NCI-H1092 (cell line): ENCODE data around the gene LRRC8D.
A peak's percentile ranks its signal among the peaks of the same experiment; 100 is the strongest.

Source experiments
- DNase-seq: peaks from one replicate; lab custom pipeline; 2025; lab: John Stamatoyannopoulos, UW

LRRC8D gene

DNA sequence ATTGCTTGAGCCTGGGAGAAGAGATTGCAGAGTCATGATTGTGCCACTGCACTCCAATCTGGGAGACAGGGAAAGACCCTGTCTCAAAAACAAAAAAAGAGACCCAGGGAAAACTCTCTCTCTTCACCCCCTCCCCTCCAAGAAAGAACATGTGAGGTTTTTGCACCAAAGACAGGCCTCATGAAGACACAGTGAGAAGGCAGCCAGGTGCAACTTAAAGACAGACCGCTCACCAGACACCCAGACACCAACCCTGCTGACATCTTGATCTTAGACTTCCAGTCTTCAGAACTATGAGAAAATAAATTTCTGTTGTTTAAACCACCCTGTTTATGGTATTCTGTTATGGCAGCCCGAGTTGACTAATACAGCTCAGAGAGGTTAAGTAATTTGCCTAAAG is 13.3 kb upstream of the LRRC8D start:
- DNase-seq: no peak

DNA sequence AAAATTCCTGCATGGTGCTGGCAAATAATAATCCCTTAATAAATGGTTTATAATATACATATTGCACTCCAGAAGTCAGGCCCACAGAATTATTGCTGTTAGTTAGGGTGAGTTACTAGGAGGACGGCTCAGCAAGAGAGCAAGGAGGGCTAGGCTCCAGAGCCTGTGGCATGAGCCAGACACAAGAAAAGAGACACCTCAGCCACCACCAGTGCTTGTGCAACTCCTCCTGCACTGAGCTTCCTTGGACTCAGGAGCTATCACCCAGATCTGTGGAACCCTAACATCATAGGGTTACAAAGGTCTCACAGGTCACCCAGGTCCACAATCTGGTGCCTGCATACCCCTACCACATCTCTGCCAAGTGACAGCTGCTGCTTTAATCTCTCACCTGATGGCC is 12.8 kb upstream of the LRRC8D start:
- DNase-seq: no peak

DNA sequence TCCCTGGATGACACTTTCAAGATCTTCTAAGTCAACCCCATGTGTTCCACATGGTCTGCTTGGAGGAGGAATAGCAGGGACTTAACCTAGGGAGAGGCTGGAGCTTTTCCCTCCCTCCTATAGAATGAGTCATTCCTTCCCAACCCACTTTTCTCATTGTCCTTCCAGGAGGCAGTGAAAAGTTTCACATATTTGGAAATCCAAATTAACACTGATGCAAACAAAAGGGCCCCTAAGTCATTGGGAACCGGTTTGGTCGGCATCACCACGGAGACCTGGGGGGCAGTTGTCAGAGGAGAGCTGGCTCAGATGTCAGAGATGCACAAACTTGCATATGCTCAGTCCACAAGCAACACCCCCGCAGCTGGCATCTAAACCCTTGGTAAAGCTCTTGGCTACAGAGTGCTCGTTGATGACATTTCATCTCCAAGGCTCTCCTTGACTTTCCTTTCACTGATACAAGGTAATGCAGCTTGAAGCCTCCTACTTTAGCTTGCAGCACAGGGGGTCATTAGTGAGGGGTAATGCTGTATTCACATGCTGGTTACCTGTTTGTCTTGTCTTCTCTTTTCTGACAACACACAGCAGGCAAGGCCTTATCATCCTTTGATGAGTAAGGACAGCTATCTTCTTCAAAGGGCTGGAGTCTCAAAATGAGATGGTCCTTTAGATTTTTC is 12.3 kb upstream of the LRRC8D start:
- no peak for DNase-seq

DNA sequence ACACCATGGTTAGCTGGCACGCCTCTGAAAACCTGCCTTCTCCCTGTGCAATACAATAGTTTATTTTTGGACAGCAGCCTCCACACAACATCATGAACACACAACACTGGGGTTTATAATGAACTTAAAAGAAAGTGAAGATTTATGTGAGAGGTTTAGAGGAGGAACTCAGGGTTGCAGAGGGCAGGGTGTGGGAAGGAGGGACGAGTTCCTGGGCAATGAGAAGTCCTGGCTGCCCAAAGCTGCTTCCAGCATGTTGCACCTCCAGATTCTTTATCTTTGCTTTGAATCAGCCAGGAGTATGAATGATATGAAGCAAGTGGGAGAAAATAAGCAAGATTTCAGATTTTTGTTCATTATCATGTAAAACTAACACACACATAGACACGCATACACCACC is 11.3 kb upstream of the LRRC8D start:
- no peak for DNase-seq

DNA sequence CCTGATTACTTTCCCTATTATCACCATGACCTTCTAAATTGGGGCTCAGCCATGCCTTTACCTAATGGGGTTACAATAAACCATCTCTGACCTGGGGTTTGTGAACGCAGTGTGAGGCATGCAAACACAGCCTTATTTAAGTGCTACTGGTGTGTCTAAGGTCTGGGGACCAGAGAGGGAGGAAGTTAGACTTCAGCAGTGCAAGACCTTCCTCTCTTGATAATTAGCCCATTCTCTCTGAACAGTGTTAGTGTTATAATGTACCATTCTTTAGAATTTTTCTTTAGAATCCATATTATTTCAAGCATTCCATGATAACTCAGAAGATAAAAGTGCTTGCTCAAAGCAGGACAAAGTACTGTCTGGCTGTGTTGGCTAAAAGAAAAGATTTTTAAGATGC is 10.5 kb upstream of the LRRC8D start:
- DNase-seq: no peak

DNA sequence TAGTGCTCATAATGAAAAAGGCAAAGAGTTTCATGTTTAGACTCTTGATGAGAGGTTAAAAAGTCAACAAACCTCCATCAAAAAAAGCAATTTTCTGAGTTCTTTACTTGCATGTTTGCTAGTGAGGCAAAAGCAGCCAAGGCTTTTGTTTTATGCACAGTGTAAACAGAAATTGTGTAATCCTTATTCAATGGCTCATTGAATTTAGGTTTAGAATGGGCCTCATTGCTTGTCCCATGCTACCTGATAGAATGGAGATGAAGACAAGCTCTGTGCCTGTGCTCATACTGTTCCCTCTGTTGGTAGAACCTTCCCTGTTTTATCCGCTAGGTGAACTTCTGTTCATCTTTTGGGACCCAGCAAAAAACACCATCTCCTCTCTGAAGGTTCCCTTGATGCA is 10.0 kb upstream of the LRRC8D start:
- DNase-seq: no peak

DNA sequence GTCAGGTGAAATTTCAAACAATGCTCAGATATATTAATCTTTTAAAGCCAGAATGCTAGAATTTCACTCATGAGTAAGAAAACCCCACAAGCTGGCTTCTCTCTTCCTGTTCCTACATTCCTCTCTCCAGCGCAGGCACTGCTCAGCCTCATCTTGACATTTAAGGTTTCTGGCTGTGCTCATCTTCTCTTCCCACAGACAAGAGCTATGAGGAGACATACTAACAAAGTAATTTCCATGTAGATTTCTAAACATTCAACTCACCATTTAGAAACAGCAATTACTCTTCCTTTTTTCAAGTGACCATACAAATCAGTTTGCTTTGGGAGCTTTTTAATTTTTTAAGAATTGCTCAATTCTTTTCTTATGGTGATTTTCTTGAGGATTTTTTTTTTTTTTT is 7.8 kb upstream of the LRRC8D start:
- no peak for DNase-seq

DNA sequence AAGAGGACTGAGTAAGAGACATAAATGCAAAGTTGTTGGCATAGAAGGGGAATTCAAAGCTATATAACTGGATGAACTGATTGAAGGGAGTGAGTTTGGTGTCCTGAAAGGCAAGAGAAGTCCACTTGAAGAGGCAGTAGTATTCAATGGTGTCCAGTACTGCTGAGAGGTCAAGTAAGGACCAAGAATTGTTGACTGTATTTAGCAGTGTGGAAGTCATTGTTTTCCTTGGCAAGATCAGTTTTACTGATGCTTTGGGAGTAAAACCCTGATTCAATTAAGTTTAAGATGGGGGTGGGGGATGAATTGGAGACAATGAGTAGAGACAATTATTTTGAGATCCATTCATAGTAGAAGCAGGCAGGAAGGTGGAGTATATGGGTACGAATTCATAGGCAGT is 5.8 kb upstream of the LRRC8D start:
- DNase-seq: no peak

DNA sequence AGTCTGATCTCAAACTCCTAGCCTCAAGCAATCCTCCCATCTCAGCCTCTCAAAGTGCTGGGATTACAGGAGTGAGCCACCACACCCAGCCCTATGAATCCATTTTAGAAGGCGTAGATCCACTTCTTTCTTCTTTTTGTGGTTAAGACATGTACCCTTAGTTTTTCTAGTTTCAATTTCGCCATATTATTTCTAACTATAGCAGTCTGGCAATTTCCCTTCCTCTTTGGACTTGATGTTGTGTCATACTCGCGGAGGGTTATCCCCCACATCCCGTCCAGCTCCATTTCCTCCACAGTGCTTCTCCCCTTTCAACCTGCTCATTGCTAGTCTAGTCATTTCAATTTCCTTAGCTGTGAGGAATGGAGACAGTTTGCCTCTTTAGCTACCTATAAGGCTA is 5.2 kb upstream of the LRRC8D start:
- DNase-seq: no peak

DNA sequence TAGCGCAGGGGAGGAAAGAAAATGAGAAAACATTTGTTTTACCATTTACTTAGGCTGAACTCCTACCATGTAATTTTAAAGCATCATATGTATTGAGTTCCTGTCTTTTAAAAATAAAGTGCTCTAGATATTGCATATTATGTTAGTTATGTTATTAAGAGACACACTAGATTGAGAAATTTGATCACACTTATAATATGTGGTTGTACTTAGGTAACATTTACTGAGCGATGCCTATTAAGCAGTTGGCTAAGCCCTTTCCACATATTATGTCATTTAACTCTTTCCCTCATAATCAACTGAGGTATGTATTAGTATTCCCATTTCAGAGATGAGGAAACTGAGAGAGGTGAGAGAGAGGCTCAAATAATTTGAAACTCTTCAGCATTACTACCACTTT is 4.5 kb upstream of the LRRC8D start:
- DNase-seq: no peak

DNA sequence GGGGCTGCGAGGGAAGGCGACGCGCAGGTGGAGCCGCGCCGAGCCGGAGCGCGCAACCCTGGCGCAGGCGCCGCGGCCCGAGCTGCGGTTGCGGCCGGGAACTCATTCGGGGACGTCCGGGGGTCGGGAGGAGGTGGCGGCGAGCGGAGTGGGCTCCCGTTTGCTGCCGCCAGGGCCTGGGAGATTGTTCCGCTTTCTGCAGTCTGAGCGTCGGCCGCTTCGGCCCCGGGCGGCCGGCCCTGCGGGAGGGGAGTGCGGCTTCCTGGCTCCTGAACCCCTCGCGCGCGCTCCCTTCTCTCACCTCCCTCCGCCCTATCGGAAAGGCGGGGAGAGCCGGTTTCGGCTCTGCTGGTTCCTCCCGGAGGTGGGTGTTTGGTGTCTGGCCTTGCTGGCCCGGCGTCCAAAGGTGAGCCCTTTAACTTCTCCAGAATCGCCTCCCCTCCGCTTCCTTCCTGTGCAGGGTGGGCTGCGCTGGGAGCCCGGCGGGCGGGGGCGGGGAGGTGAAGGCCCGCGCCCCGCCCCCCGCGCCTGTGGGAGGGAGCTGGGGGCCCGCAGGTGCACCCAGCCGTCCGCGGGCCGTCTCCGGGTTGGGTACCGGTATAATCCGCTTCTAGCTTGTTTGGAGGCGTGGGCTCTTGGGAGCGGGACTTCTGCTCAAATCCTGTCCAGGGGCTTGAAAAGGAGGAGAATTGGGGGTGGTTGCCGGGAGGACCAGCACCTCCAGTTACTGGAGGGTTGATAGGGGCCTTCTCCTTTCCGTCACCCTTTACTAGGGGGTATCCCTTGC is 683 bp downstream of the LRRC8D start:
- DNase-seq: peak; percentile 34

DNA sequence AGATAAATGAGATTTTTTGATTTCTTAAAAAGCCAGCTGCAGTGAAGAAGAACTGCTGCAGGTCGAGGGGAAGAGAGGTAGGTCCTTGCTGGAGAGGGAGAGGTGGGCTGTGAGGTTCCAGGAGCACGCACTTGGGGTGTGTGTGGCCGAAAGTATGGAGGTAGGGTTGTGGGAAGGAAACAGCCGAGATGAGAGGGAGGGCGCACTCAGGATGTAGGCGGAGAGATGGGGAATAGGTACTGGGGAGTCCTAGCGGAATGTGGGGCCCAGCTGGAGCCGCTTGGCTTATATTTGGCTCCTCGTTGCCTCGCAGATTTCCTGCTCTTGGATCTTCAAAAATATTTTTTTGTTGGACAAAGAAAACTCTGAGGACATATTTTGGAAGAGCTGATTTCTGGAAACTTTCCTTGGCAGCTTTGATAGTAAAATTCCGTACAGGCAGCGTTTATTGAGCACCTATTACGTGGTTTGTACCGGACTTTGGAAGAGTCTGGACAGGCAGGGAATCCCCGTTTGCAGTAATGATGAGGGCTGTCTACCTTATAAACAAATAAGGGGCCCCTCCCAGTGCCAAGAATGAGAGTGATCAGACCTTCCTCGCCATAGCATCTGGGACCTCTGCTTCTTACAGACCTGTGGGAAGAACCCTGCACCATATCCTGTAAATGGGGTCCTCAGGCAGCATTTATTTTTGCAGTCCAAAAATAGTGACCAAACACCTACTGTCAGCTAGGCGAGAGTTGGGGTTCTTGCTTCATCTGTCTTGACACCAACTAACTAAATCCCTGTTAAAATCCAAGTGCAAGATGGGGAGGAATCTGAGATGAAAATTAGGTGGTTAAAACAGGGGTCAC is 1.5 kb downstream of the LRRC8D start:
- no peak for DNase-seq

DNA sequence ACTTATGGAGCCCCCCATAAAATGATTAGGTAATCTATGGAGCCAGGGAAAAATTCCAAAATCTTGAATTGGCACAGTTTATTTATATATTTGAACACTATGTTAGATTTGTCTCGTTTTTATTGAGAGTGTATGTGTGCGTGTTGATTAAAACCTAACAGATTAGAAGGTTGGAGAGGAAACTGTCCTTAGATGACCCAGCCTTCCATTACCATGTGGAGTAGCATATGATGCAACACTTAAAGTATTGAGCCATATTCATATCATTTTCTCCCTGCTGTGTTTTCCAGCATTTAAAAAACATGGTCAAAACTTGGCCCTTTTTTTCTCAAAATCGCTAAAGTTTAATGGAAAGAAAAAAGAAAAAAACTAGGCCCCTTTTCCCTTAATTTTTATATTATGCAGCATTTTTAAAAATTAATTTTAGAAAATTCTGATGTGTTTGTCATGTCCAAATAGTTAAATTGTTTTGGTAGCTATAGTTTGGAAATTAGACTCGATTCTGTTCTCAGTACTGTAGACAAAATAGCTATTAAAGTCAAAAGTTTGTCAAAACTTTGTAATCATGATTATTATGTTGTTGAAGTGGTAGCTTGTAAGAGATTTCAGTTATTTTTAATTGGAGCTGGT is 2.3 kb downstream of the LRRC8D start:
- no peak for DNase-seq

DNA sequence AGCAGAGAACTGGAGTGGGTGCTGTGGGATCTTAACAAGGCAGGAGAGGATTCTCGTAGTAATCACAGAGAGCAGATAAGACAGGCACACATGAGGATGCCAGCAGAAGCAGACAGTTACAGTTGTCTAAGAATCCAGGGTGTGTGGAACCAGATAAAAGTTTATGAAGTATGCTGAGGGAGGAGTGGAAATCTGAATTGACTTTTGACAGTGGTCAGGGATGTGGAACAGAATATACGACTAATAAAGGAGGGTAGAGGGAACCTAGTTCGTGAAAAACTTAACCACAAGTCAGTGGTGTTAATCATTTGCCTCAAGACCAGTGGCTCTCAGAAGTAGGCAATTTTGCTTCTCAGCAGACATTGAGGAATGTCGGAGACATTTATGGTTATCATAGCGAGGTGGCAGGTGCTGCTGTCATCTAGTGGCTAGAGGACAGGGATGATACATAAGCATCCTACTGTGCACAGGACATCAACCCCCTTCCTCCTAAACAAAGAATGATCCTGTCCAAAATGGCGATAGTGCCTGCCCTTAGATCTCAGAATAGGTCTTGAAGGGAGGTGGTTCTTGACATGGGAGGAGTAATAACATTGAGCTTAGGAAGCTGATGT is 3.0 kb downstream of the LRRC8D start:
- no peak for DNase-seq

DNA sequence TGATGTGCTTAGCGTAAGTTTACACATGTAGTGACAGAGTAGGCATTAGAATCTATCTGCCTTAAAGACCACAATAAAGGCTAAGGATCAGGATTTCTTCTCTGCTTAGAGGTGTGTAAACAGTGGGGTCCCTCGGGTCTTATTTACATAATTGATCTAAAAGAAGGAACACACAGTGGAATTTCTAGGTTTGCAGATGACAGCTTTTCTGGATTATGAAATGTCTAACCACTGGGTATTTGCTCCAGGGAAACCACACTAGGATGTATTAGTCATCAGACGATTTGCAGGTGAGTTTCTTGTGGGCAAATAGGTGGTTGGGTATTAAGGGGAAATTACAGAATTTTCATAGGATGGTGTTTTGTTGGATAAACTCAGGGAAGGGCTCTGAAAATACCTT is 5.8 kb downstream of the LRRC8D start:
- no peak for DNase-seq

DNA sequence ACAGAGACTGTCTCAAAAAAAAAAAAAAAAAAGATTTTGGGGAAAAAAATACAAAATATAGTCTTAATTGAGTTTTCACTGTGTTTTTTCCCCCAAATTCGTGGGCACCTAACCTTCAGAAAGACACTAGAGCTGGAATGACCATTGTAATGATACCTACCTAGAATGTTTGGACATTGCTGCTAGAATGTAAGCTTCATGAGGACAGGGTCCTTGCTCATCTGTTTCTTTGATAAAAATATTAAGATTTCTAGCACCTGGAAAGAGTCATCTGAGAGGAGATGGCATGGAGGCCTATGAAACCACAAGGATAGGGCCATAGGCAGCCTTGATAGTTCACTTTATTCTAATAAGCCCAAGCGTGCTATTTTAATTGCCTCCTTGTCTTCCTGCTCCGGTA is 6.5 kb downstream of the LRRC8D start:
- DNase-seq: no peak

DNA sequence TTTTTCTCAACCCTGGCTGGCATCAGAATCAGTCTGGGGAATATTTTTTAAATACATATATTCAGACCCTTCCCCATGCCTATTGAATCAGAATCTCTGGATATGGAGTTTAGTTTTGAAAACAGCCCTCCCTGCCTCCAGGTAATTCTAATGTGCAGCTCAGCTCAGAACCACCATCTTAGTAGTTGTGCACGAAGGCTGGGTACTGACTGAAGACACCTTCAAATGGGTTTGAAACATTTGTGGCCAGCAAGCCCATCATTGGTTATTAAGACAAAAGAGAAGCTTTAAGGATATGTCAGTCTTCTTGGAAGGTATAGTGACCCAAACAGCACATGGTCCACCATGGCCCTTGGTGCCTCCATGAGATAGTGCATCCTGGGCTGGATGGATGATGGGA is 7.1 kb downstream of the LRRC8D start:
- no peak for DNase-seq

DNA sequence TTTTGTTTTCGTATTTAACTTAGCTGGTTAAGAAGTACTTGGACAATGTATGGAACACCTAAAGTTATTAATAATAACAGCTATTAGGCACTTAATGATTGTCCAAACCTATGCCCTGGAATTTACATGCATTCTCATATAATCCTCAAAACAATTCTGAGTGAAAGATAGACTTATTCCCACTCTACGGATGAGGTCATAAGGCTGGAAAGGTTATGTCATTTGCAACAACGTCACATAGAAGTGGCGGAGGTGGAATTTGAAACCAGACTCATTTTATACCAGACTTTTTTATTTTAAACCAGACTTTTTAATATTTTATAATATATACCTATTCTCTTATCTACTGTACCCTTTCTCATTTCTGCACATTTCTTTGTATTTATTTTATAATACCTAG is 8.4 kb downstream of the LRRC8D start:
- DNase-seq: no peak

DNA sequence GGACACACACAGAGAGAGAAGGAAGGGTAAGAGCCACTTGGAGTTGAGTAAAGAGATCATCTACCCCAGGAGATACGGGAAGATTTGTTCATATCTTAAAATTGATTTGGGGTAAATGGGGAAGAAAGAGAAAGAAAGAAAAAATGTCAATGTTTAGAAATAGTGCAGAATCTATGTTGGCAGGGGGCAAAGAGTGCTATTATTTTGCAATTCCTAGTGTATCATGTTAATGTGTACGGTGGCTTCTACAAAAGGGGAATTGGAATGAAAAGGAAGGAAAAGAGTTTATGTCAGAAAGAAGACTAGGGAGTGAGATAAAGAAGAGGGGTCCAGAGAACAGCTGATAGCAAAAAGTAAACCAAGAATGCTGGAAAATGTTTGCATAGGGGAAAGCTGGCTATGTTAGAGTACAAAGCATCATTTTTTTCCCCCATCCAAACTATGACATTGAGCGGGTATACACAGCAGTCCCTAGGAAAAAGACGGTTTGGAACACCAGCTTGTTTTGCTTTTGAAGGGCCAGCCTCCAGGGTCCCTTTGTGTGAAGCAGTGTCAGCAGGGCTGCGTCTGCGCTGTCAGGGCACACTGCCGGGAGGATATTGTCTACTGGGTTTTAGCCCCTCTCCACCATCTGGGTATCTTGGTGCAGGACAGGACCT is 10.8 kb downstream of the LRRC8D start:
- DNase-seq: no peak

DNA sequence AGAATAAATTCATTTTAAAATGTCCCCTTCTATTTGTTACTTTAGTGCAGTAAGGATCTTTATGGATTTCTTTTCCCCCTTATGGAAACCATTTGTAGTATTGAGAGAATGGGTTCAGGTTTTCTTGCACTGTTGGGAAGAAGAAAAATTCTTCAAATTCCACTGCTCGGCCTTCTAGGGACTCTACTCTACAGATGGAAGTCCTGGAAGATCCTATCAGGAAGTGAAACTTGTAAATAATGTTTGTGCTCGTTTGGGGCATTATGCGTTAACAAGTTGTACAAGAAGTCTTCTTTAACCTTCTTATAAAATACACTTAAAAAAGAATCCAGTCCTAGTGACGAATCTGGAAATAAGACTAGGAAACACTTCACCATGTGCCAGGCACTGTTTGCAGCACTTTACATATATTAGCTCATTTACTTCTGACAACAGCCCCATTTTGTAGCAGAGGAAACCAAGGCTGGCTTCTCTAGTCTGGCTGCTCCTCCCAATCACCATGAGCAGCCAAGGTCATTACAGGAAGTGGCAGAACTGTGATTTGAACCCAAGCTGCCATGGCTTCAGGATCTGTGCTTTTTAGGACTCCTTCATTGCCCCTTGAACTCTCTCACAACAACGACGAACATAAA is 11.8 kb downstream of the LRRC8D start:
- DNase-seq: no peak
